MM.1S (cell line): ENCODE measurements around the gene PTX3.

Experiments used
- DNase-seq: peaks from one replicate; pipeline ENCODE4 v3.0.0-alpha.2; 2015
- H2AFZ ChIP-seq: fragments of 300-600 bp; sonication (generic); 2 replicates; pipeline ENCODE4 v1.6.0; 2016; ENCODE audit warnings: antibody characterized with exemption, low read length
- H3F3A ChIP-seq: fragments of 300-600 bp; sonication (generic); 2 replicates; pipeline ENCODE4 v1.6.1; 2016; ENCODE audit warnings: mild to moderate bottlenecking, antibody characterized with exemption, low read length, moderate library complexity, mixed read lengths; ENCODE audit not compliant: insufficient read depth
- H3K27ac ChIP-seq: fragments of 300-600 bp; sonication (generic); 2 replicates; pipeline ENCODE4 v1.5.1; 2016; ENCODE audit warnings: mild to moderate bottlenecking, low read length
- H3K27me3 ChIP-seq: fragments of 300-600 bp; sonication (generic); replicated peaks from 2 replicates; pipeline ENCODE4 v1.6.0; 2016; ENCODE audit warnings: low read length; ENCODE audit not compliant: insufficient read depth
- H3K36me3 ChIP-seq: fragments of 300-600 bp; sonication (generic); replicated peaks from 2 replicates; pipeline ENCODE4 v1.6.1; 2016; ENCODE audit warnings: mild to moderate bottlenecking, low read length, mixed read lengths; ENCODE audit not compliant: insufficient read depth
- H3K4me1 ChIP-seq: fragments of 300-600 bp; sonication (generic); 2 replicates; pipeline ENCODE4 v1.6.1; 2016; ENCODE audit warnings: low read length, mixed read lengths
- H3K4me2 ChIP-seq: fragments of 300-600 bp; sonication (generic); 2 replicates; pipeline ENCODE4 v1.6.0; 2016; ENCODE audit warnings: low read depth, low read length
- H3K4me3 ChIP-seq: fragments of 300-600 bp; sonication (generic); 2 replicates; pipeline ENCODE4 v1.5.1; 2016; ENCODE audit warnings: low read length, mixed read lengths
- H3K79me2 ChIP-seq: fragments of 300-600 bp; sonication (generic); 2 replicates; pipeline ENCODE4 v1.6.1; 2016; ENCODE audit warnings: mixed run types, low read length, mixed read lengths
- H3K9ac ChIP-seq: fragments of 300-600 bp; sonication (generic); 2 replicates; pipeline ENCODE4 v1.6.1; 2016; ENCODE audit warnings: low read length, mixed read lengths
- H3K9me2 ChIP-seq: fragments of 300-600 bp; sonication (generic); replicated peaks from 2 replicates; pipeline ENCODE4 v1.6.1; 2016; ENCODE audit warnings: mild to moderate bottlenecking, low read length, mixed read lengths; ENCODE audit not compliant: insufficient read depth
- H3K9me3 ChIP-seq: fragments of 300-600 bp; sonication (generic); replicated peaks from 2 replicates; pipeline ENCODE4 v1.6.1; 2016; ENCODE audit warnings: mild to moderate bottlenecking, low read length, mixed read lengths; ENCODE audit not compliant: insufficient read depth
- H4K20me1 ChIP-seq: fragments of 300-600 bp; sonication (generic); 2 replicates; pipeline ENCODE4 v1.6.1; 2016; ENCODE audit warnings: mild to moderate bottlenecking, low read length, moderate library complexity, mixed read lengths; ENCODE audit not compliant: insufficient read depth
- CTCF ChIP-seq: fragments of 300-600 bp; sonication (generic); IDR thresholded peaks from 2 replicates; pipeline ENCODE4 v1.5.1; 2016; ENCODE audit warnings: antibody characterized with exemption, low read length, mixed read lengths

Gene PTX3

DNA sequence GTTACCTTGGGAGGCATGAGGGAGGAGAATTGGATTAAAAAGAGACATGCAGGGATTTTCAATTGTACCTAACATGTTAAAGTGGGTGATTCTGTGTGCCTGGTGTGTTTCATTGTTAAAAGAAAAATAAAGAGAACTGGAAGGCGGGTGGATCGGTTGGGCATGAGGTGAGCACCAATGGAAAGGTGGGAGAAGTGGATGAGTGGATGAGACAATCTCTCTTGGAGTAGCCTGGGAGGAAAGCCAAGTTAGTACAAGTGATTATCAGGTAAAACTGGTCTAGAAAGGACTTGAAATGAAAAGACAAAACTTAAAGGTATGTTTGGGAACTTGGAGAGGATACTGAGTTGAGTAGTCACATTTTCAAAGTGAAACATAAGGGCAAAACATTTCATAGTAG, 54.5 kb downstream of the PTX3 start:
- H3K27ac ChIP-seq: no peak overlapping the region
- no peak overlapping the region for H3K4me3 ChIP-seq
- peaks cover 7% of the 10 kb centered on the region; the same call in 1 of the 2 replicates for H3K4me1 ChIP-seq
- no peaks in the 10 kb centered on the region for H3K79me2 ChIP-seq
- H3K9ac ChIP-seq: no peak overlapping the region
- DNase-seq: no peak
- TF ChIP-seq CTCF: no peak
- no peaks in the 10 kb centered on the region for H3K9me2 ChIP-seq
- H3K9me3 ChIP-seq: no peaks in the 10 kb centered on the region; the same call in 1 of the 2 replicates
- no peak overlapping the region for H3K4me2 ChIP-seq
- no peak overlapping the region for H2AFZ ChIP-seq
- no peaks in the 10 kb centered on the region for H3K36me3 ChIP-seq
- H3K27me3 ChIP-seq: no peaks in the 10 kb centered on the region
- H4K20me1 ChIP-seq: no peaks in the 10 kb centered on the region
- no peaks in the 10 kb centered on the region for H3F3A ChIP-seq
